A673 (cell line): Measurements from ENCODE around the gene DNAJC4. TPM values are rescaled to one million over a fixed set of nuclear protein-coding genes. Genes with fewer than 3 reads are reported as not detected.

Experiments used
- BruUV-seq: library from RNA; stranded (reverse); fragments of 400-500 nt; replicated peaks from 2 replicates; lab custom pipeline; 2021; lab: Mats Ljungman, UMichigan
- CTCF ChIA-PET: fragments of 300-600 bp; sonication (Branson Sonifier 250); formaldehyde crosslinking; loops from one replicate; lab custom pipeline; 2022; ENCODE audit warnings: antibody characterized with exemption; lab: Charles Lee
- POLR2A ChIA-PET: fragments of 300-600 bp; sonication (Branson Sonifier 250); formaldehyde crosslinking; loops from one replicate; lab custom pipeline; 2022; ENCODE audit warnings: antibody characterized with exemption; ENCODE audit not compliant: low non-redundant PET; lab: Charles Lee
- DNase-seq: peaks from one replicate; pipeline ENCODE4 v3.0.0-alpha.2; 2015; ENCODE audit warnings: low spot score
- H3K27ac ChIP-seq: fragments of 200-600 bp; sonication (generic); 2 replicates; pipeline ENCODE4 v1.5.1; 2016; ENCODE audit warnings: mixed run types, low read depth, mild to moderate bottlenecking, mixed read lengths, antibody characterized with exemption, low read length; ENCODE audit not compliant: poor library complexity, severe bottlenecking
- H3K27me3 ChIP-seq: fragments of 200-600 bp; sonication (generic); replicated peaks from 2 replicates; pipeline ENCODE4 v1.6.1; 2017; ENCODE audit warnings: mixed run types, low read depth, mild to moderate bottlenecking, mixed read lengths, antibody characterized with exemption, low read length; ENCODE audit not compliant: insufficient read depth, poor library complexity
- H3K36me3 ChIP-seq: fragments of 200-600 bp; sonication (generic); 2 replicates; pipeline ENCODE4 v1.6.1; 2016; ENCODE audit warnings: mixed run types, mild to moderate bottlenecking, mixed read lengths, antibody characterized with exemption, low read length; ENCODE audit not compliant: insufficient read depth, poor library complexity, severe bottlenecking
- H3K4me1 ChIP-seq: fragments of 200-600 bp; sonication (generic); 2 replicates; pipeline ENCODE4 v1.6.1; 2017; ENCODE audit warnings: mixed run types, mild to moderate bottlenecking, mixed read lengths, antibody characterized with exemption, low read length; ENCODE audit not compliant: insufficient read depth, poor library complexity, severe bottlenecking
- H3K4me3 ChIP-seq: fragments of 200-600 bp; sonication (generic); 2 replicates; pipeline ENCODE4 v1.5.1; 2016; ENCODE audit warnings: low read depth, mixed run types, mild to moderate bottlenecking, mixed read lengths, low read length; ENCODE audit not compliant: poor library complexity, severe bottlenecking
- H3K9me3 ChIP-seq: fragments of 200-600 bp; sonication (generic); 2 replicates; pipeline ENCODE4 v1.6.1; 2016; ENCODE audit warnings: mixed run types, low read depth, mild to moderate bottlenecking, mixed read lengths, antibody characterized with exemption, low read length; ENCODE audit not compliant: poor library complexity, severe bottlenecking
- CTCF ChIP-seq: fragments of 300-800, 200-600 bp; sonication (generic); conservative IDR thresholded peaks from 2 replicates; pipeline ENCODE4 v1.5.1; 2017; ENCODE audit warnings: low read depth, mild to moderate bottlenecking, antibody characterized with exemption, low read length, moderate library complexity, mixed read lengths
- EZH2 ChIP-seq: fragments of 200-600 bp; sonication (generic); IDR thresholded peaks from 2 replicates; pipeline ENCODE4 v1.6.1; 2017; ENCODE audit warnings: borderline replicate concordance, low read depth, mild to moderate bottlenecking, mixed read lengths, antibody characterized with exemption, low read length; ENCODE audit not compliant: poor library complexity, severe bottlenecking
- intact Hi-C: fragments of 100-400 bp; cut with micrococcal nuclease; formaldehyde crosslinking; loops from one replicate; pipeline ENCODE4 v1.10.0; 2022; ENCODE audit not compliant: unreplicated experiment
- total RNA-seq: library from RNA; stranded (reverse); gene quantifications from 2 replicates; pipeline ENCODE4 v1.2.3, GENCODE V29; 2021

The DNAJC4 gene
- total RNA-seq, 1 experiment from 2014 or later = 20.2 TPM

DNA sequence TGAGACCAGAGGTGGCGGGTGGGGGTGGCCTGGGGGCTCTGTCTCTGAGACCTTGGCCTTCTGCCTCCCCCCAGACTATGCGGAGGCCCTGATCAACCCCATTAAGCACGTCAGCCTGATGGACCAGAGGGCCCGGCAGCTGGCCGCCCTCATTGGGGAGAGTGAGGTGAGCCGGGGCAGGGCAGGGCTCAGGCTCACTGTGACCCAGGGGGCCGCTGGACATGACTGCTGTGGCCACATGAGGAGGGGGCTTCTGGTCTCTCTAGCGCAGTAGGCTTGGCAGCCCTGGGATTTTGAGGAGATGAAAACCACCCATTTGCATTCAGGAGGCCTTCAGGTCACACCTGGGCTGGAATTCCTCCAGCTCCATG, 33.6 kb downstream of the DNAJC4 start:
- TF ChIP-seq CTCF (no peak), EZH2 (no peak)
- Histone ChIP-seq H3K27ac (no peak overlapping the region), H3K4me3 (no peak overlapping the region), H3K27me3 (no peaks in the 10 kb centered on the region), H3K36me3 (peaks cover 60% of the 10 kb centered on the region), H3K4me1 (peaks cover 9% of the 10 kb centered on the region), H3K9me3 (no peaks in the 10 kb centered on the region)
- no TSS peak for BruUV-seq
- POLR2A ChIA-PET = no interaction called here
- intact Hi-C loops = no loop called here
- CTCF ChIA-PET = interaction anchor here (0.5 kb wide), 1 partner anchor 22 kb away, joined by 5 read pairs; no protein-coding TSS in a partner anchor
- no peak for DNase-seq

DNA sequence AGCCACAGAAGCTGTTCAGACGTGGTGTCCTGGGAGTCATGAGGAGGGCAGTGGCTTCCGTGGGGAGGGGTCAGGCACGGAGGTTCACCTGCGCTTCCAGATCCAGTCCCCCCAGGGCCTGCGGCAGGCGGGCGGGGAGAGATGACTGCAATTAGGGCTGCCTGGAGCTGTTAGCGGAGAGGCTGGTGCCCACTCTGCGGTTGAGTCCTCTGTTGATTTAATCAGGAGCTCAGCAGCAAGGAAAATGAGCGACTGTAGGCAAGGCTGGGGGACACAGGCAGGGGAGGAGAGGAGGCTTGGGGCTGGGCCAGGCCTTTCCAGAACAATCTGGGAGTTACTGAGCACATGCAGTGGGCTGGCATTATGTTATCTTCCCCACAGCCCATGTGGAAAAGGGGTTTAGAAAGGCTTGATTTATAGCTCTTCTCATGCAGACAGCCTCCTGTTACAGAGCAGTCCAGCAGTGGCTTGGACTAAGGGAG, 34.1 kb downstream of the DNAJC4 start:
- Histone ChIP-seq H3K27me3 (no peaks in the 10 kb centered on the region), H3K27ac (no peak overlapping the region), H3K9me3 (no peaks in the 10 kb centered on the region), H3K4me1 (peaks cover 9% of the 10 kb centered on the region), H3K36me3 (peaks cover 55% of the 10 kb centered on the region), H3K4me3 (no peak overlapping the region)
- ChIA-PET CTCF (interaction anchor here (0.5 to 0.7 kb wide), 2 partner anchors 22 to 57 kb away, joined by 3 to 5 read pairs; no protein-coding TSS in a partner anchor), POLR2A (no interaction called here)
- no TSS peak for BruUV-seq
- intact Hi-C loops = no loop called here
- DNase-seq = no peak
- TF ChIP-seq EZH2 (no peak), CTCF (no peak)

GRCh38 chr11:64265176-64266160, 35.1 kb downstream of the DNAJC4 start:
- Histone ChIP-seq H3K9me3 (no peaks in the 10 kb centered on the region), H3K27ac (no peak overlapping the region), H3K36me3 (peaks cover 44% of the 10 kb centered on the region), H3K27me3 (no peaks in the 10 kb centered on the region), H3K4me3 (no peak overlapping the region), H3K4me1 (peaks cover 9% of the 10 kb centered on the region)
- ChIA-PET CTCF (interaction anchor here (0.7 kb wide), 1 partner anchor 58 kb away, joined by 3 read pairs; no protein-coding TSS in a partner anchor), POLR2A (no interaction called here)
- no peak for DNase-seq
- TF ChIP-seq EZH2 = no peak
- no peak for TF ChIP-seq CTCF
- intact Hi-C loops = no loop called here
- no TSS peak for BruUV-seq
